ENCODE data around the gene NF1. TPM values are rescaled to one million over a fixed set of nuclear protein-coding genes. Genes with fewer than 3 reads are reported as not detected.

NF1 gene
- total RNA-seq, 1 experiment from 2014 or later, result 62.4 TPM

DNA sequence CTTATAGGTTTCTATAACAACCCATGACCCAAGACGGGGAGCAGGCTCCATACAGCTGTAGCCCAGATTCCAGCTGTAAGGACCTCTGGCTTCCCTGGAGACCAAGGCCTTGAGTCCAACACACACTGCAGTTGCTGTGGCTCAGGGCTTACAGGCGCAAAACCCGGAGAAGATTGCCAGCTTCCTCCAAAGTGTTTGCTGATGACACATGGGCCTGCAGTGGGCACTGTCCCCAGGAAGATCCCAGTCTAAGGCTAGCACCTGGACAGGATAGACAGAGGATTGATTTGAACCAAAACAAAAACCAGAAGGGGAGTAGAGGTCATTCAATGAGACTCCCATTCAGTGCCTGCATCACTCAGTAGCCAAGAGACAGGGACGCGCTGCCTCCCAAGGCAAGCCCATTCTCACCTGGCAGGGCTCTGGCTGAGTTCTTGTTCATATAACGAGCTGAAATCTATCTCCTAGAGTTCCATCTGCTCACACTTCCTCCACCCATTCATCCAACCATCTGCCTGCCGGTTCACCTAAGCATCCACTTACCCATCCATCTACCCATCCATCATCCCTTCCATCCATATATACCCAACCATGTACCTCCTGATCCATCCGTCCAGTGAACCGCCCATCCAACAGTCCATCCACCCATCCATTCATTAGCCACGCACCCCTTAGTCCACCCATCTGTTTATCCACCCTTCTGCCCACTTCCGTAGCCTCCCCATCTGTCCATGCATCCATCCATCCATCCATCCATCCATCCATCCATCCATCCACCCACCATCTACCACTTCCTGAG is 306.9 kb downstream of the NF1 start:
- peaks cover 6% of the 10 kb centered on the region for H3K27me3 Mint-ChIP-seq (ENCODE audit: insufficient read depth, unreplicated experiment)
- no peak overlapping the region for H3K27ac Mint-ChIP-seq (ENCODE audit: unreplicated experiment)
- Histone ChIP-seq H3K36me3 (ENCODE audit: control insufficient read depth, insufficient read depth, low read length) (no peaks in the 10 kb centered on the region), H3K27me3 (replicated peaks; ENCODE audit: control insufficient read depth, insufficient read depth, low read length) (no peaks in the 10 kb centered on the region), H3K9me3 (no peaks in the 10 kb centered on the region), H3K4me3 (ENCODE audit: low read depth, low read length) (no peak overlapping the region), H3K4me1 (no peaks in the 10 kb centered on the region)
- H3K4me1 Mint-ChIP-seq (ENCODE audit: low read depth, unreplicated experiment), result no peaks in the 10 kb centered on the region
- no peaks in the 10 kb centered on the region for H3K36me3 Mint-ChIP-seq (ENCODE audit: insufficient read depth, unreplicated experiment)
- no peak for DNase-seq
- no peaks in the 10 kb centered on the region for H3K9me3 Mint-ChIP-seq (ENCODE audit: unreplicated experiment)
- intact Hi-C loops (cut with micrococcal nuclease; ENCODE audit: unreplicated experiment), result no loop called here
- BruUV-seq (replicated peaks), result no TSS peak
- CTCF ChIA-PET, result no interaction called here
- H3K4me3 Mint-ChIP-seq (ENCODE audit: unreplicated experiment), result no peak overlapping the region
- POLR2A ChIA-PET, result no interaction called here
- TF ChIP-seq, protein P1, sequence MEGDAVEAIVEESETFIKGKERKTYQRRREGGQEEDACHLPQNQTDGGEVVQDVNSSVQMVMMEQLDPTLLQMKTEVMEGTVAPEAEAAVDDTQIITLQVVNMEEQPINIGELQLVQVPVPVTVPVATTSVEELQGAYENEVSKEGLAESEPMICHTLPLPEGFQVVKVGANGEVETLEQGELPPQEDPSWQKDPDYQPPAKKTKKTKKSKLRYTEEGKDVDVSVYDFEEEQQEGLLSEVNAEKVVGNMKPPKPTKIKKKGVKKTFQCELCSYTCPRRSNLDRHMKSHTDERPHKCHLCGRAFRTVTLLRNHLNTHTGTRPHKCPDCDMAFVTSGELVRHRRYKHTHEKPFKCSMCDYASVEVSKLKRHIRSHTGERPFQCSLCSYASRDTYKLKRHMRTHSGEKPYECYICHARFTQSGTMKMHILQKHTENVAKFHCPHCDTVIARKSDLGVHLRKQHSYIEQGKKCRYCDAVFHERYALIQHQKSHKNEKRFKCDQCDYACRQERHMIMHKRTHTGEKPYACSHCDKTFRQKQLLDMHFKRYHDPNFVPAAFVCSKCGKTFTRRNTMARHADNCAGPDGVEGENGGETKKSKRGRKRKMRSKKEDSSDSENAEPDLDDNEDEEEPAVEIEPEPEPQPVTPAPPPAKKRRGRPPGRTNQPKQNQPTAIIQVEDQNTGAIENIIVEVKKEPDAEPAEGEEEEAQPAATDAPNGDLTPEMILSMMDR (IDR thresholded peaks at IDR 0.05; ENCODE audit: insufficient read depth in 1 of 2, low read depth in 1 of 2, low read length in 1 of 2, severe bottlenecking in 1 of 2, unreplicated experiment in 1 of 2), result no peak

DNA sequence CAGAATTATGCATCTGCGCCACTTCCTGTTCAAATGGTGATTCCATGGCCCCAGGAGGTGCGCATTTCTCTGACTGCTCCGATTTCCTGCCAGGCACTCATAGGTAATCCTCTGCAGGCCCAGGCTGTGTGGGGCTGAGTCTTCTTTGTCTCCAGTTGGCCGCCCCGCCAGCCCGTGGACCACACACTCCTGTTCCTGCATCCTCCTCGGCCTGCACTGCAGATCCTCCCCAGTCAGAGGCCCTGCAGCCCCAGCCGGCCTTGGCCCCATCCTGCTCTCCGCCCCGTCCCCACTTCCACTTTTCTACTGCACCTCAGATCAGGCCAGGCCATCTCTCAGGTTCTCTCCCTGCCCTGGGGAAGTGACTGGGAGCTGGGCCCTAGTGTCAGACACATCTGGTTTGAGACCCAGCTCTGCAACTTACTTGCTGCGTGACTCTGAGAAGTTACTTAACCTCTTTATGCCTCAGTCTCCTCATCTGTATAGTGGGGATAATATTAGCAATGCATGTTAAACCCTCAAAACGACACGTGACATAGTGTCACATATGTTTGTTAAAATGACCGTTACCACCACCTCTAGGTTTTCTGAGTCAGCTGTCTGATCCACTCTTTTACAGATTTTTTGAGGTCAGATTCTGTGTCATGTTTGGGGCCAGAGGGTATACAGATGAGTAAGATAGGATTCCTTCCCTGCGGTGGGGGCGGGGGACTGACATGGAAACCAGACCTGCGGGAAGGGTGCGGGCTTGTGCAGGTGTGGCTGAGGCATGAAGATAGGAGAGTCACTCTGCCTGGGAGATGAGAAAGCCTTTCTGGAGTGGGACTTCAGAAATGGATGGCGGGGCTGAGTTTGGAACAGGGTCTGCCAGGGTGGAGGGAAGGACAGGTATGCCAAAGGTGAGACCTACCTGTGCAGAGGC is 309.5 kb downstream of the NF1 start:
- Histone ChIP-seq H3K36me3 (ENCODE audit: control insufficient read depth, insufficient read depth, low read length) (no peaks in the 10 kb centered on the region), H3K4me3 (ENCODE audit: low read depth, low read length) (no peak overlapping the region), H3K27me3 (replicated peaks; ENCODE audit: control insufficient read depth, insufficient read depth, low read length) (no peaks in the 10 kb centered on the region), H3K9me3 (no peaks in the 10 kb centered on the region), H3K4me1 (no peaks in the 10 kb centered on the region)
- H3K4me3 Mint-ChIP-seq (ENCODE audit: unreplicated experiment), result no peak overlapping the region
- peaks cover 7% of the 10 kb centered on the region for H3K27me3 Mint-ChIP-seq (ENCODE audit: insufficient read depth, unreplicated experiment)
- intact Hi-C loops (cut with micrococcal nuclease; ENCODE audit: unreplicated experiment), result no loop called here
- POLR2A ChIA-PET, result no interaction called here
- no peaks in the 10 kb centered on the region for H3K9me3 Mint-ChIP-seq (ENCODE audit: unreplicated experiment)
- H3K4me1 Mint-ChIP-seq (ENCODE audit: low read depth, unreplicated experiment), result no peaks in the 10 kb centered on the region
- CTCF ChIA-PET, result no interaction called here
- no peak for DNase-seq
- H3K27ac Mint-ChIP-seq (ENCODE audit: unreplicated experiment), result no peak overlapping the region
- H3K36me3 Mint-ChIP-seq (ENCODE audit: insufficient read depth, unreplicated experiment), result no peaks in the 10 kb centered on the region
- no TSS peak for BruUV-seq (replicated peaks)
- TF ChIP-seq, protein P1 (IDR thresholded peaks at IDR 0.05; ENCODE audit: insufficient read depth in 1 of 2, low read depth in 1 of 2, low read length in 1 of 2, severe bottlenecking in 1 of 2, unreplicated experiment in 1 of 2), result no peak

DNA sequence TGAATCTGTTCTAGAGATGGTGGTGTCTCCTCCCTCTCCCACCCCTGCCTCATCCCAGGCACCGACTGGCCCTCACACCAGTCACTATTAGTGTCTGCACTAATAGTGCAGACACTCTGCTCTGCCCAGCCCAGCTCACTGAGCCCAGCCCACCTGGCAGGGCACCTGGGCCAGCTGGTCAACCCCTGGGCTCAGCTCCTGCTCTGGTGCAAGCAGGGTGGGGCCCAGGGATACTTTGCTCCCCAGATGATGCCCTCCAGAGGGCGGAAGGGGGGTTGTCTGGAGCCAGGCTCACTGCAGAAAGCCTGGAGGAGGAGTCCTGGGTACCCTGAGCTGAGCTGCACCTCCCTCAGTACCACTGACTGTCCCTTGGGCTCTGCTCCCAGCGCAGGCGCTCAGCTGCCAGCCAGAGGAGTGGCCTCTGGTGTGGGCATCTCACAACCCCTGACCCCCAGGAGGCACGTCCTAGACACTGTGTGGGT is 311.2 kb downstream of the NF1 start:
- peaks cover 3% of the 10 kb centered on the region for H3K27me3 Mint-ChIP-seq (ENCODE audit: insufficient read depth, unreplicated experiment)
- intact Hi-C loops (cut with micrococcal nuclease; ENCODE audit: unreplicated experiment), result no loop called here
- Histone ChIP-seq H3K9me3 (no peaks in the 10 kb centered on the region), H3K27me3 (replicated peaks; ENCODE audit: control insufficient read depth, insufficient read depth, low read length) (no peaks in the 10 kb centered on the region), H3K36me3 (ENCODE audit: control insufficient read depth, insufficient read depth, low read length) (no peaks in the 10 kb centered on the region), H3K4me3 (ENCODE audit: low read depth, low read length) (no peak overlapping the region), H3K4me1 (no peaks in the 10 kb centered on the region)
- POLR2A ChIA-PET, result no interaction called here
- H3K9me3 Mint-ChIP-seq (ENCODE audit: unreplicated experiment), result no peaks in the 10 kb centered on the region
- peak in 1 of 2 experiments; percentile 33 for DNase-seq
- BruUV-seq (replicated peaks), result no TSS peak
- TF ChIP-seq, protein P1 (IDR thresholded peaks at IDR 0.05; ENCODE audit: insufficient read depth in 1 of 2, low read depth in 1 of 2, low read length in 1 of 2, severe bottlenecking in 1 of 2, unreplicated experiment in 1 of 2), result peak in 1 of 2 experiments; percentile 11
- H3K27ac Mint-ChIP-seq (ENCODE audit: unreplicated experiment), result no peak overlapping the region
- CTCF ChIA-PET, result no interaction called here
- H3K4me1 Mint-ChIP-seq (ENCODE audit: low read depth, unreplicated experiment), result no peaks in the 10 kb centered on the region
- H3K4me3 Mint-ChIP-seq (ENCODE audit: unreplicated experiment), result no peak overlapping the region
- H3K36me3 Mint-ChIP-seq (ENCODE audit: insufficient read depth, unreplicated experiment), result no peaks in the 10 kb centered on the region

Measured in Caco-2 (cell line).